IMR-90 (cell line): Measurements from ENCODE around the gene ACSM3. TPM values are rescaled to one million over a fixed set of nuclear protein-coding genes. Genes with fewer than 3 reads are reported as not detected.

Source experiments
- ATAC-seq: fragments of 200-7000 bp; cut with Tn5 transposase; 2 replicates; pipeline ENCODE4 v1.9.1; 2020; ENCODE audit warnings: low read depth, mild to moderate bottlenecking, moderate library complexity
- BruUV-seq: library from RNA; stranded (reverse); fragments of 400-500 nt; replicated peaks from 2 replicates; lab custom pipeline; 2021; lab: Mats Ljungman, UMichigan
- CTCF ChIA-PET: fragments of 300-600 bp; formaldehyde crosslinking; extraction: SDS; loops from one replicate; lab custom pipeline; 2021; ENCODE audit warnings: antibody characterized with exemption; lab: Yijun Ruan, JAX
- POLR2A ChIA-PET: fragments of 300-600 bp; sonication (Branson Sonifier 250); formaldehyde crosslinking; loops from one replicate; lab custom pipeline; 2022; ENCODE audit warnings: antibody characterized with exemption; ENCODE audit not compliant: unreplicated experiment; lab: Charles Lee
- DNase-seq: peaks from one replicate; pipeline ENCODE4 v3.0.0; 2013
- H2AFZ ChIP-seq: replicated peaks from 2 replicates; pipeline ENCODE3; 2013; ENCODE audit warnings: low read length, mild to moderate bottlenecking; ENCODE audit not compliant: poor library complexity
- H2AK5ac ChIP-seq: 2 replicates; pipeline ENCODE4 v1.6.1; 2013; ENCODE audit warnings: low read depth, low read length, inconsistent platforms
- H2AK9ac ChIP-seq: replicated peaks from 2 replicates; pipeline ENCODE3; 2013; ENCODE audit warnings: mild to moderate bottlenecking, low read depth, low read length, moderate library complexity; ENCODE audit not compliant: poor library complexity
- H2BK120ac ChIP-seq: 2 replicates; pipeline ENCODE4 v1.6.1; 2013; ENCODE audit warnings: low read depth, low read length, inconsistent platforms
- H2BK15ac ChIP-seq: 3 replicates; pipeline ENCODE4 v1.6.1; 2013; ENCODE audit warnings: low read depth, low read length, inconsistent platforms
- H2BK20ac ChIP-seq: 2 replicates; pipeline ENCODE4 v1.6.1; 2013; ENCODE audit warnings: low read depth, mild to moderate bottlenecking, inconsistent platforms, low read length, moderate library complexity
- H2BK5ac ChIP-seq: 2 replicates; pipeline ENCODE4 v1.6.1; 2013; ENCODE audit warnings: mild to moderate bottlenecking, low read depth, low read length, inconsistent platforms; ENCODE audit not compliant: poor library complexity, severe bottlenecking
- H3K14ac ChIP-seq: replicated peaks from 2 replicates; pipeline ENCODE4 v1.6.1; 2013; ENCODE audit warnings: low read depth, low read length, inconsistent platforms
- H3K18ac ChIP-seq: 2 replicates; pipeline ENCODE4 v1.6.1; 2013; ENCODE audit warnings: low read depth, low read length, control low read depth
- H3K23ac ChIP-seq: 2 replicates; pipeline ENCODE4 v1.6.1; 2013; ENCODE audit warnings: low read depth, low read length, inconsistent platforms
- H3K27ac ChIP-seq: 2 replicates; pipeline ENCODE4 v1.5.1; 2013; ENCODE audit warnings: mild to moderate bottlenecking, control low read depth, low read length; ENCODE audit not compliant: insufficient read depth
- H3K27me3 ChIP-seq: 2 replicates; pipeline ENCODE4 v1.6.1; 2013; ENCODE audit warnings: low read length; ENCODE audit not compliant: control insufficient read depth, insufficient read depth
- H3K36me3 ChIP-seq: 2 replicates; pipeline ENCODE4 v1.6.1; 2013; ENCODE audit warnings: low read length, mixed read lengths; ENCODE audit not compliant: control insufficient read depth, insufficient read depth
- H3K4ac ChIP-seq: 2 replicates; pipeline ENCODE4 v1.6.1; 2013; ENCODE audit warnings: low read depth, low read length, inconsistent platforms
- H3K4me1 ChIP-seq: 2 replicates; pipeline ENCODE4 v1.6.1; 2013; ENCODE audit warnings: low read length, mixed read lengths; ENCODE audit not compliant: control insufficient read depth, insufficient read depth
- H3K4me2 ChIP-seq: 2 replicates; pipeline ENCODE4 v1.6.1; 2013; ENCODE audit warnings: low read depth, mild to moderate bottlenecking, control low read depth, low read length, moderate library complexity
- H3K4me3 ChIP-seq: 2 replicates; pipeline ENCODE4 v1.5.1; 2013; ENCODE audit warnings: low read depth, mild to moderate bottlenecking, control low read depth, low read length, moderate library complexity; ENCODE audit not compliant: insufficient read depth
- H3K56ac ChIP-seq: 2 replicates; pipeline ENCODE4 v1.6.1; 2013; ENCODE audit warnings: low read length, inconsistent platforms; ENCODE audit not compliant: insufficient read depth; ENCODE audit errors: extremely low read depth
- H3K79me1 ChIP-seq, 2 experiments: 2 replicates each; pipeline ENCODE4 v1.6.1; 2013; ENCODE audit warnings: low read length in 2 of 2, inconsistent platforms in 1 of 2, low read depth in 1 of 2
- H3K9ac ChIP-seq: 2 replicates; pipeline ENCODE4 v1.6.1; 2013; ENCODE audit warnings: low read depth, low read length, control low read depth
- H3K9me1 ChIP-seq: 2 replicates; pipeline ENCODE4 v1.6.1; 2013; ENCODE audit warnings: low read length, inconsistent platforms; ENCODE audit not compliant: insufficient read depth
- H3K9me3 ChIP-seq: 2 replicates; pipeline ENCODE4 v1.6.1; 2013; ENCODE audit warnings: low read length; ENCODE audit not compliant: control insufficient read depth, insufficient read depth
- H4K20me1 ChIP-seq: 2 replicates; pipeline ENCODE4 v1.6.1; 2013; ENCODE audit warnings: low read length, inconsistent platforms; ENCODE audit not compliant: insufficient read depth
- H4K5ac ChIP-seq: 2 replicates; pipeline ENCODE4 v1.6.1; 2013; ENCODE audit warnings: mild to moderate bottlenecking, low read depth, low read length, control low read depth
- H4K8ac ChIP-seq, 2 experiments: 2 replicates each; pipeline ENCODE4 v1.6.1; 2013; ENCODE audit warnings: low read depth in 2 of 2, low read length in 2 of 2, control low read depth in 1 of 2, inconsistent platforms in 1 of 2
- H4K91ac ChIP-seq: 2 replicates; pipeline ENCODE4 v1.6.1; 2013; ENCODE audit warnings: low read depth, low read length, inconsistent platforms; ENCODE audit not compliant: insufficient read depth
- POLR2A ChIP-seq: IDR thresholded peaks from 2 replicates; pipeline ENCODE4 v1.6.1; 2012; ENCODE audit warnings: mild to moderate bottlenecking, low read depth, low read length
- RAD21 ChIP-seq: IDR thresholded peaks from 2 replicates; pipeline ENCODE4 v1.6.1; 2012; ENCODE audit warnings: low read length, improper control_type of control experiment
- RCOR1 ChIP-seq: IDR thresholded peaks from 2 replicates; pipeline ENCODE4 v1.6.1; 2012; ENCODE audit warnings: mild to moderate bottlenecking, low read length, improper control_type of control experiment; ENCODE audit not compliant: insufficient replicate concordance
- SMC3 ChIP-seq: fragments of 150-350 bp; IDR thresholded peaks from 2 replicates; pipeline ENCODE4 v1.6.1; 2016; ENCODE audit warnings: low read depth, mild to moderate bottlenecking, antibody characterized with exemption, low read length, moderate library complexity
- WGBS, 2 experiments: methylation state at CpG; one replicate each; pipeline versions ENCODE4 v1.1.5 to v1.1.7; 2013; ENCODE audit warnings: missing lambda C conversion rate in 2 of 2; ENCODE audit not compliant: insufficient read length in 1 of 2; ENCODE audit errors: extremely low coverage in 2 of 2; 5-methylcytosine and 5-hydroxymethylcytosine counted together
- dilution Hi-C: fragments of 300-500 bp; cut with HindIII; formaldehyde crosslinking; loops from one replicate; pipeline ENCODE4 v1.14.3; 2018; ENCODE audit warnings: low sequenced_read_pairs; ENCODE audit not compliant: unreplicated experiment
- in situ Hi-C: fragments of 300-500 bp; cut with MboI; formaldehyde crosslinking; loops from 3 replicates; pipeline ENCODE4 v1.14.3; 2019; ENCODE audit warnings: low sequenced_read_pairs, inconsistent platforms, mixed read lengths
- intact Hi-C: fragments of 100-400 bp; cut with micrococcal nuclease; formaldehyde crosslinking; loops from 2 replicates; pipeline ENCODE4 v1.10.0; 2022
- polyA plus RNA-seq, 3 experiments: library from polyadenylated mRNA; depleted of rRNA; stranded (reverse); fragments of >200 nt; gene quantifications; 2 replicates each; pipeline ENCODE4 v1.2.3, GENCODE V29; 2012; ENCODE audit warnings: low replicate concordance in 1 of 3
- total RNA-seq: library from RNA; depleted of rRNA; stranded (reverse); fragments of >200 nt; gene quantifications from 2 replicates; pipeline ENCODE4 v1.2.3, GENCODE V29; 2012
- TF ChIP-seq, protein P1 (sequence below): conservative IDR thresholded peaks from 2 replicates; pipeline ENCODE4 v1.5.1; 2012; ENCODE audit warnings: mild to moderate bottlenecking, low read depth, low read length, improper control_type of control experiment

ACSM3 gene
- total and polyA plus RNA-seq, 2 of the 4 experiments (the other 2 are of a cell fraction), result 0.50 to 0.54 TPM

DNA sequence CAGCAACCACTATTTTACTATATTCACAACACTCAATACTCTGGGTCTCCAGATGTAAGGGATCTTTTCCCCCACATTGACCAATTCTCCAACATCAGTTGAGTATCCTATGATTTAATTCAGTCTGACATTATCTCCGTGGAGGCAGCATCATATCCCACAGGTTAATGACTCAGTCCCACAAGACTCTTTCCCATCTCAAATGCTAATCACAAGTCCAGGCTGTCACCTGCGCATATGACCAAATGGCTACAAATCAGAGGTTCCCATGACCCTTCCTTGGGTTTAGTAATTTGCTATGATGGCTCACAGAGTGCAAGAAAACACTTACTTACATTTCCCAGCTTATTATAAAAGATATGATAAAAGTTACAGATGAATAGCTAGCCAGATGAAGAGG is 18.7 kb downstream of the ACSM3 start:
- dilution Hi-C loops, result no loop called here
- BruUV-seq, result no TSS peak

More for the DNA sequence above, 18.7 kb downstream of the ACSM3 start:
- Histone ChIP-seq H4K91ac (no peak overlapping the region), H3K23ac (no peak overlapping the region), H3K79me1 (no peaks in the 10 kb centered on the region), H4K20me1 (no peaks in the 10 kb centered on the region), H2BK120ac (no peak overlapping the region), H2BK15ac (no peak overlapping the region), H2BK20ac (no peak overlapping the region), H3K9me1 (no peaks in the 10 kb centered on the region), H3K27me3 (no peaks in the 10 kb centered on the region), H2AK9ac (no peak overlapping the region), H2AK5ac (no peak overlapping the region), H3K18ac (no peak overlapping the region), H3K56ac (no peak overlapping the region), H3K9ac (no peak overlapping the region), H4K5ac (no peak overlapping the region), H3K9me3 (no peaks in the 10 kb centered on the region), H3K36me3 (no peaks in the 10 kb centered on the region), H3K4me1 (no peaks in the 10 kb centered on the region), H3K4me2 (no peak overlapping the region), H2BK5ac (no peak overlapping the region), H3K27ac (no peak overlapping the region), H3K4ac (no peak overlapping the region), H3K4me3 (no peak overlapping the region), H2AFZ (no peak overlapping the region), H4K8ac (no peak overlapping the region), H3K14ac (no peak overlapping the region)
- in situ Hi-C loops, result no loop called here
- DNase-seq (no peak), ATAC-seq (no peak)
- TF ChIP-seq RAD21 (no peak), RCOR1 (no peak), POLR2A (no peak), SMC3 (no peak)
- TF ChIP-seq, protein P1, sequence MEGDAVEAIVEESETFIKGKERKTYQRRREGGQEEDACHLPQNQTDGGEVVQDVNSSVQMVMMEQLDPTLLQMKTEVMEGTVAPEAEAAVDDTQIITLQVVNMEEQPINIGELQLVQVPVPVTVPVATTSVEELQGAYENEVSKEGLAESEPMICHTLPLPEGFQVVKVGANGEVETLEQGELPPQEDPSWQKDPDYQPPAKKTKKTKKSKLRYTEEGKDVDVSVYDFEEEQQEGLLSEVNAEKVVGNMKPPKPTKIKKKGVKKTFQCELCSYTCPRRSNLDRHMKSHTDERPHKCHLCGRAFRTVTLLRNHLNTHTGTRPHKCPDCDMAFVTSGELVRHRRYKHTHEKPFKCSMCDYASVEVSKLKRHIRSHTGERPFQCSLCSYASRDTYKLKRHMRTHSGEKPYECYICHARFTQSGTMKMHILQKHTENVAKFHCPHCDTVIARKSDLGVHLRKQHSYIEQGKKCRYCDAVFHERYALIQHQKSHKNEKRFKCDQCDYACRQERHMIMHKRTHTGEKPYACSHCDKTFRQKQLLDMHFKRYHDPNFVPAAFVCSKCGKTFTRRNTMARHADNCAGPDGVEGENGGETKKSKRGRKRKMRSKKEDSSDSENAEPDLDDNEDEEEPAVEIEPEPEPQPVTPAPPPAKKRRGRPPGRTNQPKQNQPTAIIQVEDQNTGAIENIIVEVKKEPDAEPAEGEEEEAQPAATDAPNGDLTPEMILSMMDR, result no peak
- intact Hi-C loops, result no loop called here
- no CpG with 5 or more reads among the region's 2 CpGs for WGBS, 2 experiments
- CTCF ChIA-PET, result no interaction called here
- POLR2A ChIA-PET, result no interaction called here
